HCEC 1CT (cell line): ENCODE results near the gene SGTA.
"Not testable (repeated sequence)": the region's sequence is repeated elsewhere in the genome, so short reads cannot be mapped to it uniquely, and the experiment has no call there.

Experiments used
- DNase-seq: peaks from one replicate; pipeline ENCODE4 v3.0.0-alpha.2; 2017

Gene SGTA

GRCh38 chr19:2722541-2723344 is 60.3 kb downstream of the SGTA start:
- DNase-seq = peak; percentile 80

GRCh38 chr19:2721570-2722540 is 61.2 kb downstream of the SGTA start:
- DNase-seq = no peak

- no peak for DNase-seq
Measured at GRCh38 chr19:2720777-2721569, 62.1 kb downstream of the SGTA start, which contains the start of gene DIRAS1. Gene DIRAS1, minus strand, starts transcription at chr19:2721372. Its CDS starts 3,566 bp downstream, at chr19:2717806.

- DNase-seq = peak; percentile 32
Measured at GRCh38 chr19:2719920-2720776, 62.9 kb downstream of the SGTA start.

- DNase-seq = no peak
Measured at GRCh38 chr19:2719232-2719735, 63.8 kb downstream of the SGTA start.

- no peak for DNase-seq
Measured at GRCh38 chr19:2717638-2718541, 65.2 kb downstream of the SGTA start.

GRCh38 chr19:2716722-2717637 is 66.1 kb downstream of the SGTA start:
- no peak for DNase-seq

- no peak for DNase-seq
Measured at GRCh38 chr19:2716275-2716650, 66.8 kb downstream of the SGTA start.

- no peak for DNase-seq
Measured at GRCh38 chr19:2715470-2716274, 67.4 kb downstream of the SGTA start.

- no peak for DNase-seq
Measured at GRCh38 chr19:2714531-2715269, 68.4 kb downstream of the SGTA start.

GRCh38 chr19:2714102-2714501 is 69.0 kb downstream of the SGTA start:
- not testable (repeated sequence) for DNase-seq

- DNase-seq = not testable (repeated sequence)
Measured at GRCh38 chr19:2713170-2713569, 69.9 kb downstream of the SGTA start.

GRCh38 chr19:2711875-2712205 is 71.2 kb downstream of the SGTA start:
- no peak for DNase-seq

GRCh38 chr19:2711172-2711874 is 71.8 kb downstream of the SGTA start:
- DNase-seq = peak; percentile 67

GRCh38 chr19:2706251-2706650 is 76.8 kb downstream of the SGTA start:
- DNase-seq = no peak
